GM21528 (cell line): ENCODE data around the gene BMPR1B.

ENCODE experiments used
- ATAC-seq: cut with Tn5 transposase; IDR thresholded peaks from one replicate; pipeline ENCODE4 v1.9.1; 2021; ENCODE audit warnings: mild to moderate bottlenecking, moderate library complexity; ENCODE audit not compliant: unreplicated experiment, low FRiP score

Gene BMPR1B

DNA sequence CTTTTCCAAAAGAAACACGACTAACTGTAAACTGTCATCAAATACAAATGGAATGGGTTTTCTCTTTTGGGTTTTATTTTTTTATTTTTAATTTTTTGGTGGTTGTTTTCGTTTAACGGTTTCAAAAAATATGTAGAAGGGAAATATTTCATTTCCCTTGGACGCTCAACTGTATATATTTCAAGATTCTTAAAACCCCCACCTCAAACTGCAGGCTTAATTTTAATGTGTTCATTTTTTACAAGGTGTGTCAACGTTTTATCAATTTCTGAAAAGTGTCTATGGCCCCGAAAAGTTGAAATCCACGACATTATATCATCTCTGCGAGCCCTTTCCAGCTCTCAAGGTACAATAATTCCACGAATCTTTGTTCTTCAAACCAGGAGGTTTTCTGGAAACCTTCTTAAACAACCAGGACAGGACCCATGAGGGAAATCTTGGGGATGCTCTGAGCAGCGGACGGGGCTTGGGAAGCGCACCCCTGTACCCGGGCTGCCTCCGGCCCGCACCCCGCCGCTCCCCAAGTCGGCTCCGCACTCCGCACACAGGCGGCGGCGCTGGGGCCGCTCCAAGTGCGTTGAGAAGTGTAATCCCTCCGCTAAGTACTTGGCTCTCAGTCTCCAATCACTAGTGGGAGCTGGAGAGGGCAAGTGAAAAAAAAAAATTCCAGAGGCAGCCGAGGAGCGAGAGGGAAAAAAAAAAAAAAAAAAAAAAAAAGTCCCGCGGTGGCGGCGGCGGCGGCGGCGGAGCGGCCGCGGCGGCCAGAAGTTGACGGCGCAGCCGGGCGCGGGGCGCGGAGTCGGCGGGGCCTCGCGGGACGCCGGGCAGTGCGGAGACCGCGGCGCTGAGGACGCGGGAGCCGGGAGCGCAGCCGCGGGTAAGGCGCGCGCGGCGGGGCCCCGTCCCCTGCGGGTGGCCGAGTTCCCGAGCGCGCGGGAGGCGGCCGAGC, at the start of gene BMPR1B:
Gene BMPR1B (plus strand): TSS at position 764 of the 949 bp plus-strand sequence. CDS start 346,470 bp downstream, outside the sequence.
- ATAC-seq, result no peak

- ATAC-seq, result no peak
Measured at GRCh38 chr4:94711635-94712034, 46.1 kb upstream of the BMPR1B start.

- ATAC-seq, result no peak
Measured at GRCh38 chr4:94714365-94715160, 43.2 kb upstream of the BMPR1B start.

GRCh38 chr4:94715726-94716125, 42.0 kb upstream of the BMPR1B start:
- no peak for ATAC-seq

- no peak for ATAC-seq
Measured at GRCh38 chr4:94721310-94721709, 36.4 kb upstream of the BMPR1B start.

GRCh38 chr4:94722270-94722669, 35.5 kb upstream of the BMPR1B start:
- ATAC-seq, result no peak

DNA sequence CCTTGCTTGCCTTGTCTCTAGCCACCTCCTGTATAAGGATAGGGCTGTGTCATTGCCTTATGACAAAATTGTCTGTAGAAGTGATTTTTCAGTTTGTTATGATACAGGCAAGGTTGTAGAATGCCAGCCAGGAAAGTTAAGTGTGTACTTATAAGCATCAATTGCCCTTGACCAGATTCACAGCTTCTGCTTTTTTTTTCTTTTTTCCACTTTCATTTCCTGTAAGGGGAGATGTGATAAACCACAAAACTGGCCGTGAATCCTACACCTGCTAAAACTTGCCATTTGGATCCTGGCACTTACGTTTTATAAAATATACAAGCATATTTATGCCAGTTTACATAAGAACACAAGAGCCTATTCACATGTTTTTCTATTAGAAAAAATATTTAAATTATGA, 35.0 kb upstream of the BMPR1B start:
- no peak for ATAC-seq

- no peak for ATAC-seq
Measured at GRCh38 chr4:94724016-94724790, 33.6 kb upstream of the BMPR1B start.

GRCh38 chr4:94726524-94727123, 31.1 kb upstream of the BMPR1B start:
- ATAC-seq, result no peak

DNA sequence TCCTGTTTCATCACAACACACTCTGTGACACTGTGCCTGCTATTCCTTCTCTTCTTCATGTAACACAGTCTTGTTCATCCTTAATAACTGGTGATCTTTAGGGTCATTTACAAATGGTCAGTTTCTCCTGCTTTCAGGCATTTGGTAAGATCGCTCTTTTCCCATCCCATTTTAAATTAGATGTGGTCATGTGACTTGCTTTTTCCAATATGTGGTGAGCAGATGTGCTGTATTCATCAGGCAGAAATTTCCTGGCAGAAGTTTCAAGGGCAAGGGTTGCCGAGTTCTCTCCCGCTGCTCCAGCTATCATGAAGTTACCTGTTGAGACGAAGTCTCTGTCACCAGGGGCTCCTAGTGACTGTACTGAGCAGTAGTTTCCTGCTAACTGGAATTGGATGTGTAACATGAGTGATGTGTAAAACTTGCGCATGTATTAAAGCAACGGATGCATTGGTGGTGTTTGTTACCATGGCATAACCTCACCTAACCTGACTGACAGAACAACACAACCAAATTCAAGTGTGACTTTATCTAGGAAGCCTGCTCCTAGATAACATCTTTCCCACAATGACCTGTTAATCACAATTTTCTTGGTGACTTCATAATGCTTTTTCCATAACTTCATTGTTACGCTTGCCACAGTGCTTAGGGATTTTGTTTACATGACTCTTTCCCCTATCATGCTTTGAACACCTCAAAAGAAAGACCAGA, 29.5 kb upstream of the BMPR1B start:
- ATAC-seq, result no peak

DNA sequence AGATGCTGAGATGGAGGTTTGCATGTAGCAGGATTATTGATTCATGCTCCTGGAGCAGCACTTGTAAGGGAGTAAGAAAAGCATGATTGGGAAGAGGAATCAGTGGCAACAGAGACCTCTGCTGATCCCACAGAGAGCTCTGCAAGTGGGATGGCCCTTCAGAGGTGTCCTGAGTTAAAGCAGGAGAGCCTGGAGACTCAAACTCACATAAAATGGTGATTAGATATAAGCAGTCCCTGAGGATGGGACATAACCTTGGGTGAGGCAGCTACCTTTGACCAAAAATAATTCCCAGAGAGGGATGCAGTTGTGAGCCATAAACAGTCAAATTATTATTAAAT, 25.4 kb upstream of the BMPR1B start:
- no peak for ATAC-seq

GRCh38 chr4:94739741-94740140, 18.0 kb upstream of the BMPR1B start:
- no peak for ATAC-seq

GRCh38 chr4:94741304-94741703, 16.5 kb upstream of the BMPR1B start:
- no peak for ATAC-seq

DNA sequence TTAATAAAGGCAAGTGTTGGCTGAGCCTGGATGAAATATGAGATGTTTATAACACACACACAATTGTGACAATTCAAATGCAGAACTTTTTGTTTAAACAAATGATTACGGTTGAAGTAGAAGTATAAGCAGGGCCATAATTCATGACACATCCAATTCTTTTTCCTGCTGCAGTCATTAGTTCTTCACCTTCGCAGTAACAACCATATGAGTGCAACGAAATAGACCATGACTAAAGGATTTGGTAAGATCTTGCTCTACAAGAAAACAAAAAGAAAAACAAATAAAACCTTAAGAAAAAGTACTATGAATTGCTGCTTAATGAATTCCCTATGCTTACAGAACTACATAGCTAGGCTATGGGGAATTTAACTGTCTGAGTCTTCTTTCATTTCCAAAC, 13.9 kb upstream of the BMPR1B start:
- no peak for ATAC-seq

DNA sequence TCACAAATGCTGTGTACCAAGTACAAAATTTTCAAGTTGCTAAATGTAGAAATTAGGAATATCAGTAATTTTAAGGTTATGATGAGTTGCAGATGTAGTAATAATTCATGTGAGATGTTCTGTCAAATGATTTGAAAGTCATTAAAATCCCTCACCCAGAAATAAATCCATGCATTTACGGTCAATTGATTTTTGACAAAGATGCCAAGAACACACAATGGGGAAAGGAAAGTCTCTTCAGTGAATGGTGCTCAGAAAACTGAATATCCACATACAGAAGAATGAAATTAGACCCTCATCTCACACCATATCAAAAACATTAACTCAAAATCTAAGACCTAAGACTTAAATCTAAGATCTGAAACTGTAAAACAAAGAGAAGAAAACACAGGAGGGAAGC, 12.9 kb upstream of the BMPR1B start:
- ATAC-seq, result no peak

GRCh38 chr4:94746746-94747145, 11.0 kb upstream of the BMPR1B start:
- ATAC-seq, result no peak

- ATAC-seq, result no peak
Measured at GRCh38 chr4:94758141-94758699, 465 bp downstream of the BMPR1B start.

DNA sequence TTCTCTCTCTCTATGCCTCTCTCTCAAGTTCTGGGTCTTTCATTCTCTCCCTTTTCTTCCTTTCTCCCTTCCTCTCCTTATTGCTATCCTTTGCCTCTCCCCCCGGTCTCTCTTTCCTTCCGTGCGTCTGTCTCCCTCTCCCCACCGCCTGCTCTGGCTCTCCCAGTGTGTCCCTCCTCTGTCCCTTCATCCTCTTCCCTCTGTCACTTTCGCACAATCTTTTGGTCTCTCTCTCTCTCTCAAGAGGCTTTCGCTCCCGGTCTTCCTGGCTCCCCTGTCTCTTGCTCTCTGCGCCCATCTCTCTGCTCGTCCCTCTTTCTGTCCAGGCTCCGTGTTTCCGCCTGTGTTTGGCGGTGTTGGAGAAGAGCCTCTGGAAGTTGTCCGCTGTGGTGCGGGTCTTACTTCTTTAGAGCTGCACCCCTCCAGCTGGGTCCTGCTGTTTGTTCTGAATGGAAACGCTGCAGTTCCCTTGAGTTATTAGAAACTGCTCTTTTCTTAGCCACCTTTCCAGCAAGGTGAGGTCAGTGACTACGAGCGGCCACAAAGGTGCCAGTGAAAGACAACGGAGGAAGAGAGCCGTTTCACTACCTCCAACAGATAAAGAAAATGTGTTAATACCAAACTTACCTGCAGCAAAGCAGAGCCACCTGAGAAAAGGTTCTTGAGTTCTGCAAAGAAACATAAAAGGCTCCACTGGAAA, 1.1 kb downstream of the BMPR1B start:
- no peak for ATAC-seq

- no peak for ATAC-seq
Measured at GRCh38 chr4:94759767-94760211, 2.0 kb downstream of the BMPR1B start.
